GM19240 (cell line): ENCODE data around the gene THBD.

ENCODE experiments used
- DNase-seq: peaks from one replicate; pipeline ENCODE4 v3.0.0; 2011; ENCODE audit warnings: low spot score; ENCODE audit not compliant: insufficient read length

The THBD gene, protein sequence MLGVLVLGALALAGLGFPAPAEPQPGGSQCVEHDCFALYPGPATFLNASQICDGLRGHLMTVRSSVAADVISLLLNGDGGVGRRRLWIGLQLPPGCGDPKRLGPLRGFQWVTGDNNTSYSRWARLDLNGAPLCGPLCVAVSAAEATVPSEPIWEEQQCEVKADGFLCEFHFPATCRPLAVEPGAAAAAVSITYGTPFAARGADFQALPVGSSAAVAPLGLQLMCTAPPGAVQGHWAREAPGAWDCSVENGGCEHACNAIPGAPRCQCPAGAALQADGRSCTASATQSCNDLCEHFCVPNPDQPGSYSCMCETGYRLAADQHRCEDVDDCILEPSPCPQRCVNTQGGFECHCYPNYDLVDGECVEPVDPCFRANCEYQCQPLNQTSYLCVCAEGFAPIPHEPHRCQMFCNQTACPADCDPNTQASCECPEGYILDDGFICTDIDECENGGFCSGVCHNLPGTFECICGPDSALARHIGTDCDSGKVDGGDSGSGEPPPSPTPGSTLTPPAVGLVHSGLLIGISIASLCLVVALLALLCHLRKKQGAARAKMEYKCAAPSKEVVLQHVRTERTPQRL

DNA sequence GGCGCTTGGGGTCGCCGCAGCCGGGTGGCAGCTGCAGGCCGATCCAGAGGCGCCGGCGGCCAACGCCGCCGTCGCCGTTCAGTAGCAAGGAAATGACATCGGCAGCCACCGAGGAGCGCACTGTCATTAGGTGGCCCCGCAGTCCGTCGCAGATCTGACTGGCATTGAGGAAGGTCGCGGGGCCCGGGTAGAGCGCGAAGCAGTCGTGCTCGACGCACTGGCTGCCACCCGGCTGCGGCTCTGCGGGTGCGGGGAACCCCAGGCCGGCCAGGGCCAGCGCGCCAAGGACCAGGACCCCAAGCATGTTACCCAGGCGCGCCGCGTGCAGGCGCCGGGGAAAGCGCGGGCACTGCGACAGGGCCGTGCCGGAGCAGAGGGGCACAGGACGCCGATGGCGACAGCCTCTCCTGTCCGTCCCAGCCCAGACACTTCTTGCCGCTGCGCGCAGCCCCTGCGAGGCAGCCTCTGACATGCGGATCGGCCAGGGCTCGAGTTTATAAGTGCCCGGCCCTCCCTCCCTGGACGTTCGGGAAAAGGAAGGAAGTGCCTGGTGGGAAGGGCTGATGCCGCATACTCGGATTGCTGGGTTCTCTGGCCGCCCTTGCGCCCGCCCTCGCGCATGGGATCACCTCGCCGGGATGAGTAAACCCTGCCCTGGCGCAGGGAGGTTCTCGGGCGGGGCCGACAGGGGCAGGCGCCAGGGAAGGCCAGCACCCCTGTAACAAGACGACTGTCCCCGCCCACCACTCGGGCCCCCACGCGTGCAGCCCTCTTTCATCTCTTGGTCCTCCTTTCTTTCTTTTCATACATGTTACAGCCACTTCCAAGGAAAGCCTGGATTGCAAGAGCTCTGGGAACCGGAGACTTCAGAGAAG lies at the start of gene THBD:
TSS of gene THBD (minus strand) at position 472 of the 875 bp plus-strand sequence. CDS start at position 304, 168 bp downstream.
- no peak for DNase-seq

DNA sequence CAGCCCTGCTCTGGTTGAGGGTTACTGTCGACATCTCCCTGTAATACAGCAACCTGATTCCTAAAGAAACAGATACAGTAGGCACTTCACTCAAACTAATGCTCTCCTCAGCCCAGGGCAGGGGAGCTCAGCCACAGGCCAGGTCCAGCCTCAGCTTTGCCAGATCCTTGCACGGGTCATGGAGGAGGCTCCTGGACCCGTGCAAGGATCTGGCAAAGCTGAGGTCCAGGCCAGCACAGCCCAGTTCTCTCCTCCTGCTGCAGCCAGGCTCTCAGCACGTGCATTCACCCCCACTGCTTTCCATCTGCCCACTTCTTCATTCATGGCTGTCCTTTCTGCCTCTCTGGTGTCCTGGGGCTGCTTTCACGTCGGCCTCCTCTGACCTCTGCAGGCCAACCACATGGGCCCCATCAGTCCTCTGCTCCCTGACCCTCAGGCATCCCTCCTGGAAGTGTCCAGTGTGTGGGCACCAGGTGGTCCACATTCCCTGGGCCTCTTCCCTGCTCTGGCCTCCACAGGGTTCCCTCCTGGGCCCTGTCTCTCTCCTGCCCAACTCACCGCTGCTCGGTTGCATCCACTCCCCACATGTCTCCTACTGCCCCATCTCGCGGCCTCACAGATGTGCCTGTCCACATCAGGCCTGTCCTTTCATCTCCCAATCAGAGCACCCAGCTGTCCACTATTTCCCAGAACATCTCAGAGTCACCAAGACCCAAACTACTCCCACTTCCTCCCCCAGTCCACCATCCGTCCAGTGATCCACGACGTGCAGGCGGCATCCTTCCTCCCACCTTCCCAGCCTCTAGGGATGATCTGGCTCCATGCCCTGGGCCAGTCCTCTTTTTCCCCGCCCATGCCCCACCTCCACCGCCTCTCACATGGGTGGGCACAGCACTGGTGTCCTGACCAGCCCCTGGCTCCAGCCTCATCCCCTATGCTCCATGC lies 48.4 kb upstream of the THBD start:
- no peak for DNase-seq

DNA sequence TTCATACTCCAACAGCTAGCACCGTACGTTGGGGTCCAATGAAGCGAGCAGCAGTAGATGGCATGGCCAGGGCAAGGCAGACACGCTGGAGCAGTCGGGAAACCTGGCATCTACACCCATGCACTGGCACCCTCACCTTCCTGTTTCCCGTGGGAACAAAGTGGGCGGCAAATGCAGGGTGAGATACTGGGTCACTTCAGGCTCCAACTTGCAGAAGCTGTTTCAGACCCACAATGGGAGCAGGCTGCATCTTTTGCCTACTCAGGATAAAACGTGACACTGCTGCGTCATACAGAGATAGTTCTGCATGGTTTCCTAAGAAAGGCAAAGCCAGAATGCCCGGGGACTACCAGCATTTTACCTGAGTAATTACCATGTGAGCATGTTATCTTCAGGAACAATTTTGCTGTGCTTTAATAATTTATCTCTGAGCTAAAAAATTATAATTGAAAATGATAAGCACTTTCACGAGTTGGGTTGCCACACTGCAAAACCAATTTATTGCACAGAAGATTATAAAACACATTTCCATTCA lies 47.6 kb upstream of the THBD start:
- no peak for DNase-seq

DNA sequence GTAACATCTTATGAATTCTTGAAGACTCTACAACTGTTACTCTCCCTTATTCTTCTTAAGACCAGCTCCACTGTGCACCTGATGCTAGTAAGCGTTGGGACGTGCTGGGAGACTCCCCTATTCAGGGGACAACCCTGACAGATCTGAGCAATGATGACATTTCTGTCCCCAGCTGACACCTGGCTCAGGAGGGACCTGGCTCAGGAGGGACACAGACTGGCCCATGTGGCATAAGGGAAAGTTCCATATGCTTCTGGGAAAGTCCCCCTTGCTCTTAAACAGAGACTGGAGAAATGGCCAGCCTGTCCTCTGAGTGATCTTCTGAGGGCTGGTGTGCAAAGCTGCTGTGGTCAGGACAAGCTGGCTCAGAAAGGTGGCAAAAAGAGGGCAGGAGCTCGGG lies 46.6 kb upstream of the THBD start:
- no peak for DNase-seq

DNA sequence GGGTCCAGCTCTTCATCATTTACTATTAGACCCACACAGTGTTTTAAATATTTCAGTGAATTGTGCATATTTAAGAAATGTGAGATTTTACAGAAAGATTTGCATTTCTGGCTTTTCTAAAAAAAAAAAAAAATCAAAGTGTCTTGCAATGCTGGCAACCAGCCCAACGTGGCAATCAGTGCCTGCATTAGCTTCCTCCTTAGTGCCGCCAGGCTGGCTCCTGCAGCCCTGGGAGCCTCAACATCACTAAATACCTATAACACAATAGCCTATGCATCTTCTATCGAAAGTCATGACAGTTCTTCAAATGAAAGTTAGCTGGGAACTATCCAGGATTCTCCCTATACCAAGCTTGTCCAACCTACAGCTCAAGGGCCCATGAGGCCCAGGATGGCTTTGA lies 46.0 kb upstream of the THBD start:
- DNase-seq = no peak

DNA sequence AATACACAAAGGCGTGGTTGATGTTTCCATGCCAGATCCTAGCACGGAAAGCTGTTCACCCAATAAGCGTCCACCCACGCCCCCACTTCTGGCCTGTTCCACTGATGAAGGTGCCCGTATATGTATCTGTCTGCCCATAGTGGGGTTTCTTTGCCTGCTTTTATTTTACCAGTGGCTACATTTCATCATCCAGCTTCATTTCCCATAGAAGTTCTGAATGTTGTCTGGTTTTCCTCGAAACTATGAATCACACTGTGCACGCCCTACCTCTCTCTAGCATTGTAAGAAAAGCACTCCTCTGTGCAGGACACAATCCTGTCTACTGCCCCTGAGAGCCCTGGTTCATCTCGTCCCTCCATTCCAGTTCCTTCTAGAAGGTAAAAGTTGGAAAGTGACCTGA lies 45.5 kb upstream of the THBD start:
- no peak for DNase-seq

DNA sequence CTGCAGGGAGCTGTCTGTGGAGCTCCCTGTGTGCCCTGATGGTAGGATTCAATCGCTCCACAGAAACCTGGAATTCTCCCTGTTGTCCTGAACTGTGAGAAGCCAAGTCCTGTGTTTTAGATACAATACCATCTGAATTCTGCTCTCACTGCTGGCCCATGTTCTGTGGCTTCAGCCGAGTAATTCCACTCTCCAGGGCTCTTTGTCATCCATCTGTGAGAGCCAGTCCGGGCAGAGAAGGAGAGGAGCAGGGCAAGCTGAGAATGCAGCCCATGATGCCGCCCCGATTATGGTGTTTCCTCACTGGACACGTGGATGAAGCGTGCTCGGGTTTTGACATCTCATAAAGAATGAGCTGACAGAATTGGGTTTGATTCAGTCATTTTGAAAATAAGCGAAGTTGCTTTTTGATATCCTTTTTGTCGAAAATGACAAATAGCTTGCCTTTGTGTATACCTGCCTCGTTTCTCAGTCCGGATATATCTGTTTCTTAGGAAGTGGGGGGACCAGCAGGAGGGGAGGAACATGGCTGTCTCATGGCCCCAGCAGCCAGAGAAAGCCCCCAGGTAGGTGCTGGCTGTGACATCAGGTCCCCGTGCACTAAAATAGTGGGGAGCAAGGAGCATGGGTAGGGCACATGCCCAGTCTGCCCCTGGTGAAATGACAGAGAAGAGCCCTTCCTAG lies 44.9 kb upstream of the THBD start:
- DNase-seq = no peak

DNA sequence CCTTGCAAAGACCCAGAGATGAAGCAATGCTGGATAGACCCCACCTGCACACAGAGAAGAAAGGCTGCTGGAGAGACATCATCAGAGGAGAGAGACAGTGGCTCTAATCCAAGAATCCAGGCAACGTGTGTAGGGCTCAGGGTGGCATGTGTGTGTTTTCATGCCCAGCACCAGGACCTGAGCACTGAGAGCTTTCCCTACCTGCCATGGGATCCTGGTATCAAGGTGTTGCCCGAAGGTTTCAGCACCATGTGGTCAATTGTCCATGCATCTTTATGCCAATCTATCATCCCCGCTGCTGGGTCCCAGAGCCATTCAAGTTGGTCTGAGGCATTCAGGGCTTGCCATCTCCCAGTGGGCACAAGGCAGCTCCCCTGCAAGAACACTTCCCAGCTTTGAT lies 44.1 kb upstream of the THBD start:
- DNase-seq = no peak

DNA sequence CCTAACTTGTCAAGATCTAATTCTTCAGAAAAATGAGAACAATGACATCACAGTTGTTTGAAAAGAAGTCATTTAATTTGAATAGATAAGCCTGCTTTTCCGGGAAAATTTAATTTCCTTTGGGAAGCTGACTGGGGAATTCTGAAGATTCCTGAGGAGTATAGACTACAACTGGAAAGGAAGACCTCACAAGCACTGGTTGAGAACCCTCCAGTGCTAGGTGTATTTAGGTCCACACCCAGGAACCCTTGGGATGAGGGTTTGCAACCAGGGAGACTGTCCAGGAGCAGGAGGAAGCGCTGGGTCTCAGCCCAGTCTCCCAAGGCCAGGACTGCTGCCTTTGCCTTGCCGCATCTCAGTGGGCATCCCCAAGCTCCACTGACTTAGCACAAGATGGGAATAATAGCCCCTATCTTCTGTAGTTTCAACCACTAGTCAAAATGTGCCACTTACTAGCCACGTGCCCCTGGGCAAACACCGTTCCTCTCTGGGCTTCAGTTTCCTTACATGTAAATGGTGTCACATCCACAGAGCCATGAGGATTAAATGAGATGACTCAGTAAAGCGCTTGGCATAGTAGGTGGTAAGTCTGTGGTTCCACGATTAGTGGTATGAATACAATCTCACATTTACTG lies 43.5 kb upstream of the THBD start:
- no peak for DNase-seq

DNA sequence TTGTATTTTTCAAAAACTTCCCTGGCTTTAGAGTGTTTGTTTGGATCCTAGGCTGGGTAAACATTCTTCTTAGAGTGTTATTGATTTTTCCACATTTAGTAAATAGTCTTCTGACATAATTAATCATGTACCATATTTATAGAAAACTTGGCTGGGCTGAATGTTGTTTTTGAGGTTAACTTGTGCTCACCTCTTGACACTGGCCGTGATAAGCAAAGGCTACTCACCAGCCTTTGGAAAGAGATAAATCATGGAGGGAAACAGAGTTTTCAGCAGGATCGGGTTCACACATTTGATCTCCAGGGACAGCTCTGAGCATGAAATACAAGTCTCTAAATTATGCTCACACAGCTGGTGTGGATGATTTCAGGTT lies 42.9 kb upstream of the THBD start:
- no peak for DNase-seq

DNA sequence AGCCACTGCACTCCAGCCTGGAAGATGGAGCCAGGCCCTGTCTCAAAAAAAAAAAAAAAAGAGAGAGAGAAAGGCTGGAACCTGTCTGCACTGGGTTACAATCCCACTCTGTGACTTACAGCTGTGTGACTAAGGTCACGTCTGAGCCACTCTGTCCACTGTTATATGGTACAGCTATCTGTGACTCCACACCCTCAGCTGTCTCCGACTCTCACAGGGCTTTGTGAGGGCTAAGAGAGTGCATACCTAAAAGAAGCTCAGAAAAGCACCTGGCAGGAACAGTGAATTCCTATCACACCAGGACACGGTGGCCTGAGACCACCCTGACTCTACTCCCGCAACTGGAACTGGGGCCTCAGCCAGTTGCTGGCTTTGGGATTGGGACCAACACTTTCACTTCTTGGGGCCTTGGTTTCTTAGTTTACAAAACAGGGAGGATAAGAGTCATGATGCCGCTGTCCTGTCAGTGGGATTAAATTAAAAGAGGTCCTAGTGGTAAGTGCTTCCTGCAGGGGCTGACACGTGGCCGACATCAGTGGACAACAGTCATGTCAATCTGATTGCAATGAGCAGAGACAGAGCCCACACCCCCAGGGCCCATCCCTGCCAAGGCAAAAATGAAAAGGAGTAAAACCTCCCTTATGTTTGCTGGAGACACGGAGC lies 42.4 kb upstream of the THBD start:
- no peak for DNase-seq

DNA sequence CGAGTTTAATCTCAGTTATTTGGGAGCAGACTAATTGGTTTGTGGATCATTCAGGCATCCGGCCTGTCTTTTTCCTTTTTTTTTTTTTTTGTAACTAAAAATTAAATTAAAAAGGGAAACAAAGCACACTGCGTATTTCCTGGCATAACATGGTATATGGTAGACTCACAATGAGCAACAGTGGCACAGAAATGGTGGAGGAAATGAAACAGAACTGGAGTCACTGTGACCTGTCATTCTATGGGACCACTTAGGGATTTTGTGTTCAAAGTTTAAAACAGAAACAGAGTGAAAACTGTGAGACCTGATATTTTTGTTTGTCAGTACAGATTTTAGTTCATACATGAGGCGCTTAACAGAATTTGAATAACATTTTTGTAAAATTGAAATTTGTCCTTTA lies 41.4 kb upstream of the THBD start:
- DNase-seq = no peak

DNA sequence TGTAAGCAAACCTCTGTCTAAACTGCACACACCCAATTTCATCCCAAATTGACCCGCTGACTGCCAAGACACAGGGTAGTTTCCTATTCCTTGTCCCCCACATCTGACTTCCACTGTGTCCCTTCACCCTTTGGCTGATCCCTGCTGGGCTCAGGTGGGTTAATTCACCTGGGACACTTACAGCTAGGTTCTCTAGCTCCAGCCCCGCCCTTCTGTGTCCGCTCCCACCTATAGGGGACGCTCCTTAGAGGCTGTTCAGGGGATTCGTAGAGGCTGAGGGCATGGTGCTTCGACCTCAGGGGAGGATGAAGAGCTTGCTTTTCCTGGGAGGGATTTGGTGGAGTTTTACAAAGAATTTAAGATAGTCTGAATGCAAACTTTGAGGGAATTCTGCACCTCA lies 40.7 kb upstream of the THBD start:
- DNase-seq = no peak

DNA sequence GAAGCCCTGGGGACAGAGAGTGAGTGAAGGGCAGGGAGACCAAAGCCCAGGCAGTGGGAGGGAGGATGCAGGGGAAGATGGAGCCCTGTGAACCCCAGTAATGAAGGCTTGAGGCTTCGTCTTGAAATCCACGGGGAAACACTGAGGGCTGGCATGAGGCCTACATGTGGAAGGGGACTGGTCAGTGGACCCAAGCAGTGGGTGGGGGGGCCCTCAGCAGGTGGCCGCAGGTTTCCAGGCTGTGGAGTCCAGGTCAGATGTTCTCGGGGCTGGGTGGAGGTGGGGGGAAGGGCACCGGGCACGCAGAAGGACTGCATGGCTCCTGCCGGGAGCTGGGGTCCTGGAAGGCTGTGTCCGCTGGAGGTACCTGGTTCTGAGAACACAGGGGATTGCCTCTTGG lies 39.4 kb upstream of the THBD start:
- no peak for DNase-seq

DNA sequence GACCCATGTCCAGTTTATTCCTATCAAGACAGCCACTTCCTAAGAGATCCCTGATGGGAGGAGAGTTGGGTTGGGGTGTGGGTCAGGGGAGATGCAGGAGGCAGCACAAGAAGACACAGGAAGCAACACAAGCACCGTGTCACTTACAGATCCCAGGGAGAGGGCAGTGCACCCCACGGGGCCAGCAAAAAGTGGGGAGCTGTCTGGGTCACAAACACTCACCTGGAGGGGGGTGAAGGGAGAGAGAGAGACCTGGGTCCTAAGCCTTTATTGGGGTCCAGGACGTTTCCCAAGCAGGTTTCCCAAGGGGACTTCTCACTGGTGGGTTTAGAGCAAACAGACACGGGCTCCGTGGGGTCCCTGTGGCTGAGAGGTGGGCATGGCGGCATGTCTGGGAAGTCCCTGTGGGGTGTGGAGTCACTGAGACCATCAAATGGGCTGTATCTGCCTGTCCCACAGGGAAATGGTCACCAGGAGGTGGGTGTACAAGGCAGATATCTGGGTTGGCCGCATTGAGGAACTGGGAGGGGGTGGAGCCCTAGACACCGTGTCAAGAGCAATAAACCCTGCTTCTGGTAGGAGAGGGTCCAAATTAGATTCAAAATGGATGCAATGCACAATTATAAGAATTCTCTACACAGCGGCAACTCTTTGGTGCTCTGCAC lies 38.2 kb upstream of the THBD start:
- no peak for DNase-seq

DNA sequence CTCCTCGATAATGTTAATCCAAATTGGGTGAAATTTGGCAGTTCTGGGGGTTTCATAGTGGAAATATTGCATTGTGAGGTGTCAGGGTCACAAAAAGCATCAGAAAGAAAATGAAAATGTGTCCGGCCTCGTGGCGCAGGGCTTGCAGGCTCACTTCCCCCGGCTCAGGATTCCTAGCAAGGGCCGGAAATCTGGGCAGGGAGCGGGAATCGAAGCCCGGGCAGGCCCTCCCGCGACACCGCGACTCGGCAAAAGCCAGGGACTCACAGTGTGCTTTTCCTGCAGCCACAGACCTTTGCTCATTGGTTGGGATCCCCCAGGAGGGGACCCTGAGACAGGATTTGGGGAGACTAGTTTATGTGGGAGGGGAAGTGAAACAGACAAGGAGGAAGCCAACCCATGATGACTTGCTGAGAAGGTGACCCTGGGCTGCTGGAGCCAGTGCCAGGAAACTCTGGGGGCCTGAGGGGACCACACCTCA lies 37.5 kb upstream of the THBD start:
- no peak for DNase-seq

DNA sequence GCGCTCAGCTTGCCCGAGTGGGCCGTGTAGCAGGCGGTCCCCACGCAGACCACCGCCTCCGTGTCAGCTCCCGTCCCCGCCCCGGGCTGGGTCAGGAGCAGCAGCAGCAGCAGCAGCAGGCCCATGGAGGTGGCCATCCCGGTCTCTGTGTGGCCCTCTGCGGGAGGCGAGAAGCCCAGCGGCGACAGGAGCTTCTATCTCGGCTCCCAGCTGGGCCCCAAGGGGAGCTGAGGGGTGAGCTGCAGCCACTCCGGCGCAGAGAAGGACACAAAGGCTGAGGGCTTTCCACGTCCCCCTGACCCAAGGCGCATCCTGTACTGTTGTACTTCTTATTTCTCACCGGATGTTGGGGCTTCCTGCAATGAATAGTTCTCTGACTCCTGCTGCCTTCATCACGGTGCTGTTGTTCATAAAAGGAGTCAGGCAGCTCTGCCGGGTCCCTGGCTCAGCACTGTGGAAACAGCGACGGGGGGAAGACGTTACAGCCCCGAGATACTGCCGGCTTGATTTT lies 36.6 kb upstream of the THBD start, which contains the start of gene CD93:
TSS of gene CD93 (minus strand) at position 269 of the 511 bp plus-strand sequence. CDS start at position 137, 132 bp downstream.
- no peak for DNase-seq

DNA sequence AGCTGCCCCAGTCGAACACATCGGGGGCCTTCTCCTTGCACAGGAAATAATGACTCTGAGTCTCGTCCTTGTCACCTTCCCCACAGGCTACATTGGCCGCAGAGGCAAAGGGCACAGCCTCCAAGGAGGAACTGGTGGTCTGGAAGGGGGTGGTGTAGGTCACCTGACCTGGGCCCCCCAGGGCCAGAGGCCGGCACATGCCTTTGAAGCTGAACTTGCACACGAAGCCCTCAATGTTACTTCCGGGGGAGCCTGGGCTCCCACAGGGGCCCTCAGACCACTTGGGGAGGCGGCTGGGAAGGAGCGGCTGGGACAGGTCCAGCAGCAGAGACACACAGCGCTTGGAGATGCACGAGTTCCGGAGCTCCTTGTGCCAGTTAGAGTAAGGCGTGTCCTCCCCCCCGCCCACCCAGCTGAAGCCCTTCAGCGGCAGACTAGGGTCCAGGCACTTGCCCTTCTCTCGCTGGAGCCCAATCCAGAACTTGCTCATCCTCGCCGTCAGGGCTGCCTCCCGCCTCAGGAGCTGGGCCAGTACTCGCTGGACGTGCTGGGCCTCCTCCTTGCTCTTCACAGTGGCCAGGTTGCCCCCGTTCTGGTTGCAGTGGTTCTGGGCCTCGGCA lies 36.1 kb upstream of the THBD start:
- DNase-seq = no peak
